ENCODE measurements around the gene RFX2. TPM values are rescaled to one million over a fixed set of nuclear protein-coding genes. Genes with fewer than 3 reads are reported as not detected.
A peak's percentile ranks its signal among the peaks of the same experiment; 100 is the strongest.

Gene RFX2
- total RNA-seq, 1 donor from 2014 or later, result 6.5 TPM

DNA sequence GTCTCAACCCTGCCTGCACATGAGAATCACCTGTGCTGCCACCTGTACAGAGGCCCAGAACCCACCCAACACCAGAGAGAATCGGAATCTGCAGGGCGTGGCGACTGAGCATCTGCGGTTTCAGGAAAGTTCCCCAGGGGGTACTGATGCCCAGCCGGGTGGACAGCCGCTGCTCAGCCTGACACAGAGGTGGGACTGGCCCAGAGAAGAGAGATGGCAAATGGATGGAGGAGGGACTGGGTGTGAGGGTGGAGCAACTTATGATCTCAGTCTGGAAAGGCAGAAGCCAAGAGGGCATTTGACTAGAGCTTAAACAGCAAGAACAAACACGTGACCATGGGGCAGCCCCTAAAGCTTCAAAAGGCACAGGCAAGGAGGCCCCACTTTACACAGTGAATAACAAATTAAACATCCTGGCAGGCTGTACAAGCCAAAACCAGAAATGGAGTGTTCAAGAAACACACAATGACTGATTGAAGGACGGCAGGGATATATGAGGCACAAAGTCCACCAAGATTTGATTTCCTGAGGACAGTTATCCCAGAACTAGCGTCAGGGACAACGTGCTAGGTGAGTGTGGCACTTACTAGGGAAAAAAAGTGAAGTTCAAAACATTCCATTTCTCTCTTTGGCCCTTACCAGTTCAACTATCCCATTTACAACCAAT is 135.4 kb downstream of the RFX2 start:
- no peaks in the 10 kb centered on the region for H3K9me3 Mint-ChIP-seq (ENCODE audit: low read depth)
- H3K4me3 Mint-ChIP-seq (ENCODE audit: unreplicated experiment), result no peak overlapping the region
- DNase-seq (ENCODE audit: low spot score), result no peak
- H3K27me3 Mint-ChIP-seq (ENCODE audit: low read depth), result no peaks in the 10 kb centered on the region
- TF ChIP-seq CTCF (IDR thresholded peaks at IDR 0.05), result no peak
- H3K27ac Mint-ChIP-seq (ENCODE audit: unreplicated experiment), result no peak overlapping the region
- no peaks in the 10 kb centered on the region for H3K36me3 Mint-ChIP-seq (ENCODE audit: low read depth)
- H3K4me1 Mint-ChIP-seq (ENCODE audit: low read depth), result peaks cover 41% of the 10 kb centered on the region

DNA sequence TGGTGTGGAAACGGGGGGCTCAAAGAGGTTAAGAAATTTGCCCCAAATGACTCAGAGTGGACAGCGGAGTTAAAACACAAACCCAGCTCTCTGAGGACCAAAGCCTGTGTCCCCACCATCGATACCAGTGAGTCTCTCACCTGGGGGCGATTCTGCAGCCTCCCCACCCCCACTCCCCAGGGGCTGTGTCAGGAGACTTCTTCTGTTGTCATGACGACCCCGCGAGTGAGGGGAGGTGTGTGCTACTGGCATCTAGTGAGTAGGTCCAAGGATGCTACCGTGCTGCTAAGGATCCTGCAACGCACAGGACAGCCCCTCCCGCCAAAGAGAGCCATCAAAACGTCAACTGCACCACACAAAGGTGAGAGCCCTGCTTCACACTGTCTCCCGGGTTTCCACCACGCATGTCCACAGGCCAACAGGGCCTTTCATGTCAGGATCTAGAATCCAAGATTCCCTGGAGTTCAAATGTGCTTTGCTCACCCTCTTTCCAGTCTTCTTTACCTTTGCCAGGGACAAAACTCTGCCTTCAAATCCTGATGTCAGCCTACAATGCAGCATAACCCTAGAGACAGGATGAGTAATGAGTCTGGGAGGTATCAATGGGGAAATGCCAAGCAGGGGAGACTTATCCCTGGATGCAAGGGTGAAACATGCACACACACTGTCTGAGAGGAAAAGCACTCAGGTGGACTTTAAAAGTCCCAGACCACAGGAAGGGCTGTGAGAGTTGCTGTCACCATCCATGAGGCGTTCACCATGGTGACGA is 136.2 kb downstream of the RFX2 start:
- no peaks in the 10 kb centered on the region for H3K36me3 Mint-ChIP-seq (ENCODE audit: low read depth)
- H3K27ac Mint-ChIP-seq (ENCODE audit: unreplicated experiment), result no peak overlapping the region
- no peak for DNase-seq (ENCODE audit: low spot score)
- no peak overlapping the region for H3K4me3 Mint-ChIP-seq (ENCODE audit: unreplicated experiment)
- H3K4me1 Mint-ChIP-seq (ENCODE audit: low read depth), result peaks cover 36% of the 10 kb centered on the region
- TF ChIP-seq CTCF (IDR thresholded peaks at IDR 0.05), result no peak
- no peaks in the 10 kb centered on the region for H3K9me3 Mint-ChIP-seq (ENCODE audit: low read depth)
- no peaks in the 10 kb centered on the region for H3K27me3 Mint-ChIP-seq (ENCODE audit: low read depth)

GRCh38 chr19:5973376-5973775 is 136.9 kb downstream of the RFX2 start:
- Mint-ChIP-seq H3K4me3 (ENCODE audit: unreplicated experiment) (no peak overlapping the region), H3K27me3 (ENCODE audit: low read depth) (no peaks in the 10 kb centered on the region), H3K4me1 (ENCODE audit: low read depth) (peaks cover 35% of the 10 kb centered on the region), H3K36me3 (ENCODE audit: low read depth) (no peaks in the 10 kb centered on the region), H3K27ac (ENCODE audit: unreplicated experiment) (peak overlapping the region; percentile 22), H3K9me3 (ENCODE audit: low read depth) (no peaks in the 10 kb centered on the region)
- TF ChIP-seq CTCF (IDR thresholded peaks at IDR 0.05), result no peak
- DNase-seq (ENCODE audit: low spot score), result no peak

GRCh38 chr19:5972355-5972731 is 138.0 kb downstream of the RFX2 start:
- TF ChIP-seq CTCF (IDR thresholded peaks at IDR 0.05), result no peak
- Mint-ChIP-seq H3K4me1 (ENCODE audit: low read depth) (peaks cover 39% of the 10 kb centered on the region), H3K4me3 (ENCODE audit: unreplicated experiment) (no peak overlapping the region), H3K36me3 (ENCODE audit: low read depth) (no peaks in the 10 kb centered on the region), H3K9me3 (ENCODE audit: low read depth) (no peaks in the 10 kb centered on the region), H3K27ac (ENCODE audit: unreplicated experiment) (no peak overlapping the region), H3K27me3 (ENCODE audit: low read depth) (no peaks in the 10 kb centered on the region)
- DNase-seq (ENCODE audit: low spot score), result no peak

GRCh38 chr19:5971714-5972354 is 138.5 kb downstream of the RFX2 start:
- Mint-ChIP-seq H3K9me3 (ENCODE audit: low read depth) (no peaks in the 10 kb centered on the region), H3K27ac (ENCODE audit: unreplicated experiment) (no peak overlapping the region), H3K36me3 (ENCODE audit: low read depth) (no peaks in the 10 kb centered on the region), H3K4me1 (ENCODE audit: low read depth) (peaks cover 35% of the 10 kb centered on the region), H3K4me3 (ENCODE audit: unreplicated experiment) (no peak overlapping the region), H3K27me3 (ENCODE audit: low read depth) (no peaks in the 10 kb centered on the region)
- TF ChIP-seq CTCF (IDR thresholded peaks at IDR 0.05), result no peak
- DNase-seq (ENCODE audit: low spot score), result no peak

Data from chondrocyte (in vitro differentiated cells).